SU-DHL-6 (cell line): ENCODE measurements around the gene DYNLT3.

Source experiments
- H2AFZ ChIP-seq: fragments of 200-600 bp; sonication (generic); 2 replicates; pipeline ENCODE4 v1.6.1; 2014; ENCODE audit warnings: low read depth, mild to moderate bottlenecking, moderate library complexity, mixed read lengths, antibody characterized with exemption, low read length; ENCODE audit not compliant: severe bottlenecking
- H3F3A ChIP-seq: fragments of 200-600 bp; shearing (Covaris generic); 2 replicates; pipeline ENCODE4 v1.6.0; 2016; ENCODE audit warnings: antibody characterized with exemption, mild to moderate bottlenecking; ENCODE audit not compliant: insufficient read depth
- H3K27ac ChIP-seq: fragments of 200-600 bp; sonication (generic); 2 replicates; pipeline ENCODE4 v1.5.1; 2016; ENCODE audit warnings: low read depth, mild to moderate bottlenecking, low read length, moderate library complexity, mixed read lengths
- H3K27me3 ChIP-seq: fragments of 200-600 bp; sonication (generic), shearing (Covaris generic); 2 replicates; pipeline ENCODE4 v1.6.0; 2014; ENCODE audit warnings: mild to moderate bottlenecking, low read length
- H3K36me3 ChIP-seq: fragments of 200-600 bp; sonication (generic); 2 replicates; pipeline ENCODE4 v1.6.1; 2014; ENCODE audit warnings: mild to moderate bottlenecking, low read length, mixed read lengths
- H3K4me2 ChIP-seq: fragments of 300-600, 200-600 bp; shearing (Covaris generic), sonication (generic); 2 replicates; pipeline ENCODE4 v1.6.0; 2014; ENCODE audit warnings: low read length, low read depth, mild to moderate bottlenecking; ENCODE audit not compliant: poor library complexity, severe bottlenecking
- H3K4me3 ChIP-seq: fragments of 200-600 bp; sonication (generic); 2 replicates; pipeline ENCODE4 v1.5.1; 2014; ENCODE audit warnings: antibody characterized with exemption, low read length, mild to moderate bottlenecking, mixed read lengths; ENCODE audit not compliant: insufficient read depth, poor library complexity, severe bottlenecking
- H3K79me2 ChIP-seq: fragments of 200-600 bp; sonication (generic); 2 replicates; pipeline ENCODE4 v1.6.1; 2014; ENCODE audit warnings: mild to moderate bottlenecking, low read length, moderate library complexity; ENCODE audit not compliant: insufficient read depth
- H3K9ac ChIP-seq: fragments of 200-600 bp; sonication (generic); 2 replicates; pipeline ENCODE4 v1.7.0; 2014; ENCODE audit warnings: mild to moderate bottlenecking, low read length
- H3K9me2 ChIP-seq: fragments of 200-600 bp; sonication (generic); replicated peaks from 2 replicates; pipeline ENCODE4 v1.6.1; 2014; ENCODE audit warnings: low read length; ENCODE audit not compliant: insufficient read depth
- H3K9me3 ChIP-seq: fragments of 200-600 bp; sonication (generic); 2 replicates; pipeline ENCODE4 v1.6.1; 2014; ENCODE audit warnings: low read length, mixed read lengths; ENCODE audit not compliant: insufficient read depth
- H4K20me1 ChIP-seq: fragments of 200-600 bp; sonication (generic); 2 replicates; pipeline ENCODE4 v1.6.1; 2014; ENCODE audit warnings: low read depth, mild to moderate bottlenecking, antibody characterized with exemption, low read length, moderate library complexity, mixed read lengths
- CTCF ChIP-seq: fragments of 200-600 bp; sonication (generic); IDR thresholded peaks from one replicate; pipeline ENCODE4 v1.5.1; 2017; ENCODE audit warnings: antibody characterized with exemption, mild to moderate bottlenecking, low read length, moderate library complexity; ENCODE audit not compliant: insufficient read depth, poor library complexity, severe bottlenecking
- EZH2phosphoT487 ChIP-seq: fragments of 200-600 bp; sonication (generic), shearing (Covaris generic); conservative IDR thresholded peaks from 2 replicates; pipeline ENCODE4 v1.6.1; 2018; ENCODE audit warnings: mild to moderate bottlenecking, antibody characterized with exemption, low read length, moderate library complexity, mixed read lengths

The DYNLT3 gene

GRCh38 chrX:37854148-37854547 lies 6.8 kb upstream of the DYNLT3 start:
- Histone ChIP-seq H3K9me3 (no peaks in the 10 kb centered on the region), H3K9me2 (no peaks in the 10 kb centered on the region), H3F3A (no peaks in the 10 kb centered on the region), H3K4me2 (no peak overlapping the region), H3K79me2 (no peaks in the 10 kb centered on the region), H3K27me3 (no peaks in the 10 kb centered on the region), H3K27ac (no peak overlapping the region), H3K36me3 (no peaks in the 10 kb centered on the region), H4K20me1 (no peaks in the 10 kb centered on the region), H3K4me3 (no peak overlapping the region), H2AFZ (no peak overlapping the region), H3K9ac (no peak overlapping the region)
- TF ChIP-seq EZH2phosphoT487 (no peak), CTCF (no peak)

- H3K4me2 ChIP-seq: peak overlapping the region; percentile 91
- no peaks in the 10 kb centered on the region for H3K9me2 ChIP-seq
- no peaks in the 10 kb centered on the region for H3K36me3 ChIP-seq
- H3K27ac ChIP-seq: no peak overlapping the region
- H3K27me3 ChIP-seq: no peaks in the 10 kb centered on the region
- 0 out of 2 replicates have a peak, but pooled peaks cover 3% of the 10 kb centered on the region for H3F3A ChIP-seq
- H3K9ac ChIP-seq: peak overlapping the region; percentile 64
- no peaks in the 10 kb centered on the region for H3K9me3 ChIP-seq
- TF ChIP-seq CTCF (no peak), EZH2phosphoT487 (no peak)
- no peaks in the 10 kb centered on the region for H3K79me2 ChIP-seq
- peak overlapping the region; percentile 60 for H3K4me3 ChIP-seq
- H2AFZ ChIP-seq: peak overlapping the region; percentile 96
- no peaks in the 10 kb centered on the region for H4K20me1 ChIP-seq
Observed at GRCh38 chrX:37847733-37848197, 394 bp upstream of the DYNLT3 start.

GRCh38 chrX:37846558-37846933 lies 825 bp downstream of the DYNLT3 start:
- Histone ChIP-seq H3K4me3 (peak overlapping the region; percentile 60), H3K27me3 (no peaks in the 10 kb centered on the region), H3K36me3 (no peaks in the 10 kb centered on the region), H3K27ac (no peak overlapping the region), H3K9ac (peak overlapping the region; percentile 64), H3K9me3 (no peaks in the 10 kb centered on the region), H3F3A (0 out of 2 replicates have a peak, but pooled peaks cover 3% of the 10 kb centered on the region), H2AFZ (peak overlapping the region; percentile 96), H4K20me1 (no peaks in the 10 kb centered on the region), H3K9me2 (no peaks in the 10 kb centered on the region), H3K79me2 (no peaks in the 10 kb centered on the region), H3K4me2 (peak overlapping the region; percentile 91)
- TF ChIP-seq EZH2phosphoT487: no peak
- no peak for TF ChIP-seq CTCF
